ENCODE measurements around the gene TRPM8. TPM values are rescaled to one million over a fixed set of nuclear protein-coding genes. Genes with fewer than 3 reads are reported as not detected.

TRPM8 gene
- total RNA-seq, 4 donors from 2014 or later, result 0.35 TPM; not detected in 3

- no peaks in the 10 kb centered on the region for H3K27me3 ChIP-seq
- H3K4me3 ChIP-seq, result no peak overlapping the region
- TF ChIP-seq CTCF (IDR thresholded peaks at IDR 0.05), result no peak
- no peak for TF ChIP-seq POLR2A (IDR thresholded peaks at IDR 0.05)
- DNase-seq, result no peak
- intact Hi-C loops (cut with DNase I; ENCODE audit: low total_unique reads), result no loop called here
- H3K27ac ChIP-seq, result no peak overlapping the region
- no peaks in the 10 kb centered on the region for H3K4me1 ChIP-seq
- no peaks in the 10 kb centered on the region for H3K9me3 ChIP-seq
- H3K36me3 ChIP-seq, result no peaks in the 10 kb centered on the region
These were observed 27.5 kb downstream of the TRPM8 start for GRCh38 chr2:233944722-233945121.

DNA sequence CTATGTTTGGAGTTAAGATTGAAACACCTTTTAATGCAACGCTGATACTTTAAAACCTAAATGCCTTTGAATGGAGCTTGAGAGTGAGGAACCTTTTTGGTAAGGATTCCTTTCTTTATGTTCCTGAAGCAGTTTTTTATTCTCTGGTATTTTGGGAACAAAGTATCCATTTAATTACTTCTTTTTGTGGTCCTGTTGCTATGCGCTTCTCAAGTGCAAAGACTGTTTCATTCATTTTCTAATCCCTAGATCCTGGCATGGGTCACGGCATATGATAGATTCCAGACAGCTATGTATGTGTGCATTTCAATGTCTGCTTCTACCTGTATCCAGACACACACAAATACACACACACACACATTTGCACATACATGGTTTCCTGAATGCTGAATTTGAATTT lies 28.0 kb downstream of the TRPM8 start:
- DNase-seq, result no peak
- Histone ChIP-seq H3K27me3 (no peaks in the 10 kb centered on the region), H3K4me3 (no peak overlapping the region), H3K9me3 (no peaks in the 10 kb centered on the region), H3K4me1 (no peaks in the 10 kb centered on the region), H3K36me3 (no peaks in the 10 kb centered on the region), H3K27ac (no peak overlapping the region)
- TF ChIP-seq POLR2A (IDR thresholded peaks at IDR 0.05) (no peak), CTCF (IDR thresholded peaks at IDR 0.05) (no peak)
- intact Hi-C loops (cut with DNase I; ENCODE audit: low total_unique reads), result no loop called here

- Histone ChIP-seq H3K4me3 (no peak overlapping the region), H3K36me3 (no peaks in the 10 kb centered on the region), H3K9me3 (no peaks in the 10 kb centered on the region), H3K4me1 (no peaks in the 10 kb centered on the region), H3K27ac (no peak overlapping the region), H3K27me3 (no peaks in the 10 kb centered on the region)
- intact Hi-C loops (cut with DNase I; ENCODE audit: low total_unique reads), result no loop called here
- TF ChIP-seq POLR2A (IDR thresholded peaks at IDR 0.05) (no peak), CTCF (IDR thresholded peaks at IDR 0.05) (no peak)
- DNase-seq, result no peak
These were observed 33.1 kb downstream of the TRPM8 start for GRCh38 chr2:233950078-233950825.

- TF ChIP-seq POLR2A (IDR thresholded peaks at IDR 0.05) (no peak), CTCF (IDR thresholded peaks at IDR 0.05) (no peak)
- Histone ChIP-seq H3K4me3 (no peak overlapping the region), H3K36me3 (no peaks in the 10 kb centered on the region), H3K4me1 (no peaks in the 10 kb centered on the region), H3K27me3 (no peaks in the 10 kb centered on the region), H3K27ac (no peak overlapping the region), H3K9me3 (no peaks in the 10 kb centered on the region)
- DNase-seq, result no peak
- intact Hi-C loops (cut with DNase I; ENCODE audit: low total_unique reads), result no loop called here
These were observed 35.2 kb downstream of the TRPM8 start for GRCh38 chr2:233952335-233952734.

GRCh38 chr2:233953087-233953801 lies 36.1 kb downstream of the TRPM8 start:
- Histone ChIP-seq H3K27ac (no peak overlapping the region), H3K36me3 (no peaks in the 10 kb centered on the region), H3K4me3 (no peak overlapping the region), H3K4me1 (no peaks in the 10 kb centered on the region), H3K27me3 (no peaks in the 10 kb centered on the region), H3K9me3 (no peaks in the 10 kb centered on the region)
- intact Hi-C loops (cut with DNase I; ENCODE audit: low total_unique reads), result no loop called here
- TF ChIP-seq CTCF (IDR thresholded peaks at IDR 0.05), result no peak
- TF ChIP-seq POLR2A (IDR thresholded peaks at IDR 0.05), result no peak
- no peak for DNase-seq

All from uterus (tissue), 4 donors.